Neural cell (in vitro differentiated cells): Measurements from ENCODE around the gene HSDL2.

ENCODE experiments used
- CTCF ChIP-seq: fragments of 450-650 bp; IDR thresholded peaks from 2 replicates; pipeline ENCODE4 v1.5.1; 2014; ENCODE audit warnings: antibody characterized with exemption, mild to moderate bottlenecking, moderate library complexity; ENCODE audit not compliant: poor library complexity, severe bottlenecking
- EP300 ChIP-seq: fragments of 450-650 bp; conservative IDR thresholded peaks from 2 replicates; pipeline ENCODE4 v1.6.1; 2014; ENCODE audit warnings: antibody characterized with exemption, mild to moderate bottlenecking, moderate library complexity; ENCODE audit not compliant: poor library complexity, severe bottlenecking
- POLR2AphosphoS5 ChIP-seq: IDR thresholded peaks from 2 replicates; pipeline ENCODE4 v1.6.1; 2012
- SMC3 ChIP-seq: fragments of 450-650 bp; conservative IDR thresholded peaks from 2 replicates; pipeline ENCODE4 v1.6.1; 2014; ENCODE audit warnings: antibody characterized with exemption, mild to moderate bottlenecking, moderate library complexity; ENCODE audit not compliant: poor library complexity

- no peak for TF ChIP-seq EP300
- no peak for TF ChIP-seq SMC3
- no peak for TF ChIP-seq POLR2AphosphoS5
- no peak for TF ChIP-seq CTCF
These were observed 24.4 kb upstream of the HSDL2 start for GRCh38 chr9:112355427-112355897.
